GDM1 (cell line): ENCODE results near the gene SHISA5.
"Not testable (repeated sequence)": the region's sequence is repeated elsewhere in the genome, so short reads cannot be mapped to it uniquely, and the experiment has no call there.

Experiments used
- DNase-seq: peaks from one replicate; lab custom pipeline; 2025; lab: John Stamatoyannopoulos, UW

The SHISA5 gene, protein sequence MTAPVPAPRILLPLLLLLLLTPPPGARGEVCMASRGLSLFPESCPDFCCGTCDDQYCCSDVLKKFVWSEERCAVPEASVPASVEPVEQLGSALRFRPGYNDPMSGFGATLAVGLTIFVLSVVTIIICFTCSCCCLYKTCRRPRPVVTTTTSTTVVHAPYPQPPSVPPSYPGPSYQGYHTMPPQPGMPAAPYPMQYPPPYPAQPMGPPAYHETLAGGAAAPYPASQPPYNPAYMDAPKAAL

GRCh38 chr3:48504051-48504946 lies at the start of gene SHISA5:
TSS of gene SHISA5 (minus strand) at chr3:48504174. CDS start at chr3:48504094, 80 bp downstream.
- peak; percentile 22 for DNase-seq

DNA sequence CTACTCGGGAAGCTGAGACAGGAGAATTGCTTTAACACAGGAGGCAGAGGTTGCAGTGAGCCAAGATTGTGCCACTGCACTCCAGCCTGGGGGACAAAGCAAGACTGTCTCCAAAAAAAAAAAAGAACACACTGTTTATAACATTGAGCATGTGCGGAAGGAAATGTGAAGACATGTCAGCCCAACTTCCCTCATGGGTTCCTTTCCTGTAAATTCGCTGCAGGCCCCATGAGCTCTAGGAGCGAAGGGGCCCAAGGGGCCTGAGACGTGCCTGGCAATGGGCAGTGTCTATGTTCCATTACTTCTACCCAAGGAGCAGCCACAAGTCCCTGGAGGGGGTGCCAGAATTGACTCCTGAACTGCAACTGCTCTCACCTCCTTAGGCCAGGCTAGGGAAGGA lies 49.4 kb upstream of the SHISA5 start:
- no peak for DNase-seq

DNA sequence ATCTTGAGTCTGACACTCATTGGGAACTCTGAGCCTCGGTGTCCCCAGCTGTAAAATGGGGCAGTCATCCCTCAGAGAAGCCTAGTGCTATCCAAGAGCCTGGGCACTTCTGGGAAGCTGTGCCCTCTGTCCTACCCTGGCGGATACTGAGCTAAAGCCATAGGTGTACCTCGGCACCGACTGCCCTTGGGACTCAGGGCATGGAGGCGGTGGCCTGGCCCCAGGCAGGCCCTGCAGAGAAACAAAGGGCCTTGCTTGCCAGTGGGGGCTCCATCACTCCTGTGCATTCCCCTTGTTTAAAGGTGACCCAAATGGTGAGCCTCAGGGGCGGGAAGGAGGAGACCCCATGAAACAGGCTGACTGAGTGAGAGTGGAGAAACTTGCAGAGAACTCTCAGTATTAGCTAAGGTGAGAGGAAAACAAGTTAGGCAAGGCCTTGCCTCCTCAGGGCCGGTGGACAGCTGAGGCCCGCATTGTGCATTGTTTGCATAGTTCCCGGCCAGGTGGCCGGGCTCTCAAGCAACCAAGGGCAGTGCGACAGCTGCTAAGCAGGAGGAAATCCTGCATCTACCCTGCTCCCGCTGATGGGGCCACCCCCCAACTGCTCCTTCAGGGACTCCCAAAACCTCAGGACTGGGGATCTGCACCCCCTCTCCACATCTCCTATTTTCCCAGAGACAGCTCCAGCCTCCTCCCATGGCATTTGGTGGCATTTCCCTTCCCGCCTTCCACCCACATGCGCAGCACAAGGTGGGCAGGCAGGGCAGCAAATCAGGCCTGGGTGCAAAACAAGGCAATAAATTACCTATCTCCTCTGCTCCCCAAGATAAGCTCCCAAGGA lies 48.4 kb upstream of the SHISA5 start:
- no peak for DNase-seq

GRCh38 chr3:48551651-48552050 lies 47.7 kb upstream of the SHISA5 start:
- DNase-seq, result not testable (repeated sequence)

DNA sequence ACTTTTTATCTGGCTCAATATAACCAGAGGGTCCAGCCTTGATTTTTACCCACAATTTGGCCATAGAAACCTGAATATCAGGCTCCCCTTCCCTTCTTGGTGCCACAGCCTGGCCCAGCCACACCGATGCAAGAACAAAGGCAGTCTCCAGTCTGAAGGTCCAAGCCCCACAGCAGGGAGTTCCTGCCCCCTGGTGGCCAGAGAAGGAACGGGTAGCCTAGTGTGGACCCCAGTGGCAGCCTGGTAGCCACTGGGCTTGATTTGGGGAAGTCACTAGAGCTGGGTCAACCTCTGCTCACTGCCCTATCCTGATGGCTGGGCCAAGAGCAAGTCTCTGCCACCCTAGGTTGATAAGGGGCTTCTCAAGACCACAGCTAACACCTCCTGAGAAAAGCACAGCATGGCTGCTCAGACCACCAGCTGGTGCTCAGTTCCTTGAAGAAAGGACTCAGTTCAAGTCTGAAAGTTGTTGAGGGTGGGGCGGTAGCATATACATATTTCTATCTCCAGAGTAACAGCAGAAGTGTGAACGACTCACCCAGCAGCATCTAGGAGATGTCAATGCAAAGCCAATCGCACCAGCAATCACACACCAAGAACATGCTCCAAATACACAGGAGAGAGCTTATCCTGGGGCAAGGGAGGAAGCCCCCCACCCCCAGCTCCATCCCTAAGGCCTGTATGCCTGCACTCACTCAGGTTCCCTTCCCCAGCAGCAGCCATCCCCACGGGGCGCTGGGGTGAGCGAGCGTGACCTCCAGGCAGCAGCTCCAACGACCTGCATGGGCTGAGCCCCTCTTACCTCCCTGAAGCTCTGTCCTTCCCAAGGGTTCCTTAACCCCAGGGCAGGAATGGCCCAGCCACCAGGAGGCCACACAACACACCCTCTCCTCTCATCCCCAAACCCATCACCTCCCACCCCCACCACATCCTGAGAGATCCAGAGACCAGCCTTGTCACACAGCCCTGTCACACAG lies 45.0 kb upstream of the SHISA5 start:
- DNase-seq, result peak; percentile 77

- DNase-seq, result no peak
Observed at GRCh38 chr3:48548126-48548525, 44.2 kb upstream of the SHISA5 start.

DNA sequence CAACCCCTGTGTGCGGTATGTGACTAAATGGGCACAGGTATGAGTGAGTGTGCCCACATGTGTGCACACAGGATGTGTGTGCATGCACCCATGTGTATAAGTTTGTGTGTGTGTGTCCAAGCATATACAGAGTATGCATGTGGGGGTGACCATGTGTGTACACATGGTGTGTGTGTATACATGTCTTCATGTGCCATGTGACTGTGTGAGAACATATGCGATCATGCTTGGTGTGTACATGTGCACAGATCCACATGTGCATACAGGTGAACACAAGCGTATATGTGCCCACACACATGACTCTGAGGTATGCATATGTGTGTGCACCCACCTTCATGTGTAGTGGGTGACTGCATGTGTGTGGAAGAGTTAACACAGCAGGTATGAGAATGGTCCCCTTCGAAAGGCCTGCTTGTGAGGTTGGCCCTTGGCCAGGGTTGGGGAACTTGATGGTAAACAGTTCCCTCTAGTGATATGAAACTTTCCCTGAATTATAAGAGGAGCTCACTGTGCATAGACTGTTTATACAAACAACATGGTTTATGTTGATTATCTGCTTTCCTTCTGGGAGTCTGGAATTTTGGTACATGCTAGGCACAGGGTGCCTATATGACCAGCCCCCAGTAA lies 42.3 kb upstream of the SHISA5 start:
- no peak for DNase-seq

DNA sequence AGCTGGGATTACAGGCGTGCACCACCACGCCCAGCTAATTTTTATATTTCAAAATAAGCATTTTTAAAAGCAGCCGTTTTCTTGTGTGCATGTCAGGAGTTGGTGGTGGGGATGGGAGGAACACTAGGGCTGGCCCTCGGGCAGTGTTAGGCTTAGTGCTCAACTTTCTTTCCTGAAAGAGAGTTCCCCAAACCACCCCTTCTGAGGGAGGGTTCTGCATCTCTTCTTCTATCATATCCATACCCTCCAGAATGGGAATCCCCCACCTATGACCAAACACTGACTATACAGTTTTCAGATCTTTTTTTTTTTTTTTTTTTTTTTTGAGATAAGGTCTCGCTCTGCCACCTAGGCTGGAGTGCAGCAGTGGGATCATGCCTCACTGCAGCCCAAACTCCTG lies 40.2 kb upstream of the SHISA5 start:
- DNase-seq, result no peak

- DNase-seq, result peak; percentile 24
Observed at GRCh38 chr3:48543271-48543866, 39.4 kb upstream of the SHISA5 start.

DNA sequence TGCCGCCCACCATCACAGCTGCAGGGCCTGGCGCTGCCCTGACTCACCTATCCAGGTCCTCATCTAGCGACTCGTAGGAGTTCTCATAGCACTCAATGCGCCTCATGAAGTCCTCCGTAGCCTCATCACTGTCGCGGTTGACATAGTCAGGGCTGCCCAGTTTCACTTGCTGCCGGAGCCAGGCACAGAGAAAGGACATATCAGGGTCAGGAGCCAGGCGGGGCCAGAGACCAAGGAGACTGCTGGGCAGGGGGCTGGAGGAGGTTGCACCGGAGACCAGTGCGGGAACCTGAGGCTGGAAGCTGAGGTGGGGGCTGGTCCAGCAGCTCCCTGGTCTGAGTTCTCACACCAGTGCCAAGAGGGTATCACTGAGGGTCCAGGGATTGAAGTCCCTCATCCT lies 34.5 kb upstream of the SHISA5 start:
- no peak for DNase-seq

DNA sequence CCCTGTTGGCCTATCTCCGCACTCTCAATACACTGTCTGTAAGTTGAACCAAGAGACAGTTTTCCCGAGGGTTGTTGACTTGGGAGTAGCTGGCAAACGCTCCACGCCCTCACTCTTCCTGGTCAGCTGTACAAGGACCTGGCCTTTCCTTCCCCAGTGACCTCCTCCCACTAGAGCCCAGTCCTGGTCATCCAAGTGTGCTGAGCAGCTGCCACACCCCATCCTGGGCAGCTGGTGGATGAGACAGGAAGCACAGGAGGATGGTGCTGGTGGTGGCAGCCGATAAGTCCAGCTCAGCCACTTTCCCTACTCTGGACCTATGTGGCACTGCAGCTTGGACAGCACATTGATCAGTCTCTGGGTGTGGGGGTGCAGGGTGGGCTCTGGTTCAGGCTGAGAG lies 32.8 kb upstream of the SHISA5 start:
- DNase-seq, result no peak

- no peak for DNase-seq
Observed at GRCh38 chr3:48536116-48536515, 32.1 kb upstream of the SHISA5 start.

GRCh38 chr3:48535578-48535977 lies 31.6 kb upstream of the SHISA5 start:
- DNase-seq, result no peak

GRCh38 chr3:48532977-48533337 lies 29.0 kb upstream of the SHISA5 start:
- no peak for DNase-seq

DNA sequence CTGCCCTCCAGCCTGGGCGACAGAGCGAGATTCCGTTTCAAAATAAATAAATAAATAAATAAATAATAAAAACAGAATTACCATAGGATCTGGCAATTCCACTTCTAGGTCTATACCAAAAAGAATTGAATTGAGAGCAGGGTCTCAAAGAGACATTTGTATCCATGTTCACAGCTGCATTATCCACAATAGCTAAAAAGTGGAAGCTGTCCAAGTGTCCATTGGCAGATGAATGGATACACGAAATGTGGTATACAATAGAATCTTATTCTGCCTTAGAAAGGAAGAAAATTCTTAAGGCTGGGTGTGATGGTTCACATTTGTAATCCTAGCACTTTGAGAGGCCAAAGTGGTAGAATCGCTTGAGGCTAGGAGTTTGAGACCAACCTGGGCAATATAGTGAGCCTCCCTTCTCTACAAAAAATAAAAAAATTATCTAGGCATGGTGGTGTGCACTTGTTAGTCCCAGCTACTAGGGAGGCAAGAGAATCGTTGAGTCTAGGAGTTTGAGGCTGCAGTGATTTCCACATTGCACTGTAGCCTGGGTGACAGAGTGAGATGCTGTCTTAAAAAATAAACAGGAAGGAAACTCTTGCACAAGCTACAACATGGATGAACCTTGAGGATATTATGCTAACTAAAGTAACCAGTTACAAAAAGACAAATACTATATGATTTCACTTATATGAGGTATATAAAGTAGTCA lies 28.4 kb upstream of the SHISA5 start:
- no peak for DNase-seq

- not testable (repeated sequence) for DNase-seq
Observed at GRCh38 chr3:48530701-48531100, 26.7 kb upstream of the SHISA5 start.

- DNase-seq, result no peak
Observed at GRCh38 chr3:48528754-48529153, 24.8 kb upstream of the SHISA5 start.

GRCh38 chr3:48528048-48528447 lies 24.1 kb upstream of the SHISA5 start:
- no peak for DNase-seq

DNA sequence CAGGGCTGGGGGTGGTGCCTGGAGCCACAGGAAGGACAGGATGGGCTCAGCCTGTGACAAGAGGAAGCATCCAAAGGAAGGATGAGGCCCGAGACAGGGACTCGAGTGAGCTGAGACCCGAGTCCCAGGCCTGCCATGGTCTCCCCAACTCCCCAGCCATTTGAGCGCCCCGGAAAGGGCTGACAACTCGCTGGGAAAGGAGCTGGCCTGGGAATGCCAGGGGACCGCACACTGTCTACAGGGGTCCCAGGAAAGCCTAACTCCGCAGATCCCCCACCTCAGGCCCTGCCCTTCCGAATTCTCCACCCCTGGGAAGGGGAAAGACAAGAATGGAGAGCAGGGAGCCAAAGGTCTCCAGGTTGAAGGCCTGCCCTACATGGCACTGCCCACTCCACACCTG lies 21.0 kb upstream of the SHISA5 start:
- DNase-seq, result no peak

DNA sequence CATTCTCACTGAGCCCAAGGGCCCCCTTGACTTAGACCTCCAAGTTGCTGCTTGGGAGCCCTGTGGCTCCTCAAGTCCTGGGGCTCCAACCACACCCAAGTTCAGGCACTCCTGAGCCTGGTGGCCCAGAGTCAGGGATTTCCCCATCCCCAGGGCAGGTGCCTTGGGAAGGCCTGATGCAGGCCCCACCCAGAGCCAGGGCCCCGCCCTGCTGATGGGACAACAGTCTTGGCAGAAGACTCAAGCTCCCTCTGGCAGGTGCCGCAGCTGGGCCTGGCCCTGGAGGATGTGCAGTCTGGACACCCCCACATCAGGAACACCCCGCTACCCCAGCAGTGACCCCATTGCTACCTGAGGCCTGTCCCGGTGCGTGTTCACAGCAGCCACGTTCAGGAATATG lies 17.7 kb upstream of the SHISA5 start:
- no peak for DNase-seq
